Naive thymus-derived CD4-positive, alpha-beta T cell (primary cell): ENCODE measurements around the gene ZNF350. TPM values are rescaled to one million over a fixed set of nuclear protein-coding genes. Genes with fewer than 3 reads are reported as not detected.
"Not testable (repeated sequence)": the region's sequence is repeated elsewhere in the genome, so short reads cannot be mapped to it uniquely, and the experiment has no call there.

Experiments
- ATAC-seq: fragments of 150-1000 bp; cut with Tn5 transposase; 2 replicates; pipeline ENCODE4 v1.10.0; 2021; ENCODE audit warnings: mild to moderate bottlenecking, moderate library complexity
- CTCF ChIA-PET: fragments of 350-600 bp; sonication (Branson Sonifier 250); formaldehyde crosslinking; loops from one replicate; lab custom pipeline; 2021; ENCODE audit warnings: antibody characterized with exemption; lab: Charles Lee
- POLR2A ChIA-PET: fragments of 350-600 bp; sonication (Branson Sonifier 250); formaldehyde crosslinking; loops from one replicate; lab custom pipeline; 2021; ENCODE audit warnings: antibody characterized with exemption, inconsistent platforms; lab: Charles Lee
- DNase-seq, 9 donors: peaks; one replicate each; pipeline versions ENCODE4 v3.0.0 to v3.0.0-alpha.2; 2020 to 2022; ENCODE audit warnings: mixed read lengths in 1 of 9
- H3K27ac ChIP-seq: one replicate; pipeline ENCODE4 v1.7.0; 2013; ENCODE audit warnings: mild to moderate bottlenecking, low read depth, low read length, moderate library complexity
- H3K27me3 ChIP-seq, 2 donors: one replicate each; pipeline ENCODE4 v1.7.0; 2013; ENCODE audit warnings: low read length in 2 of 2, mild to moderate bottlenecking in 2 of 2, moderate library complexity in 2 of 2; ENCODE audit not compliant: control insufficient read depth in 2 of 2, insufficient read depth in 2 of 2
- H3K36me3 ChIP-seq, 3 experiments: 1 replicate in 2 of 3; 2 replicates in 1 of 3; pipeline ENCODE4 v1.7.0; 2013; ENCODE audit warnings: low read length in 3 of 3, mild to moderate bottlenecking in 3 of 3, moderate library complexity in 1 of 3; ENCODE audit not compliant: insufficient read depth in 3 of 3, control insufficient read depth in 2 of 3
- H3K4me1 ChIP-seq, 2 donors: one replicate each; pipeline ENCODE4 v1.7.0; 2013; ENCODE audit warnings: low read length in 2 of 2, mild to moderate bottlenecking in 2 of 2, moderate library complexity in 1 of 2; ENCODE audit not compliant: control insufficient read depth in 2 of 2, insufficient read depth in 2 of 2
- H3K4me3 ChIP-seq: 2 replicates; pipeline ENCODE4 v1.7.0; 2013; ENCODE audit warnings: mild to moderate bottlenecking, low read length
- H3K9me3 ChIP-seq, 3 experiments: 1 replicate in 2 of 3; 2 replicates in 1 of 3; pipeline ENCODE4 v1.7.0; 2013; ENCODE audit warnings: low read length in 3 of 3; ENCODE audit not compliant: control insufficient read depth in 2 of 3
- H3K27ac Mint-ChIP-seq, 9 donors: one replicate each; pipeline ENCODE4 v1.8.0; 2020 to 2022; ENCODE audit warnings: mixed read lengths in 9 of 9, mild to moderate bottlenecking in 8 of 9, moderate library complexity in 5 of 9, inconsistent platforms in 2 of 9
- H3K27me3 Mint-ChIP-seq, 5 donors: one replicate each; pipeline ENCODE4 v1.8.0; 2021 to 2022; ENCODE audit warnings: mixed read lengths in 5 of 5, mild to moderate bottlenecking in 1 of 5
- H3K36me3 Mint-ChIP-seq, 5 donors: one replicate each; pipeline ENCODE4 v1.8.0; 2020 to 2022; ENCODE audit warnings: mixed read lengths in 5 of 5, mild to moderate bottlenecking in 3 of 5, inconsistent platforms in 1 of 5
- H3K4me1 Mint-ChIP-seq, 7 donors: one replicate each; pipeline ENCODE4 v1.8.0; 2020 to 2022; ENCODE audit warnings: mixed read lengths in 7 of 7, mild to moderate bottlenecking in 3 of 7, inconsistent platforms in 1 of 7
- H3K4me3 Mint-ChIP-seq, 10 donors: one replicate each; pipeline ENCODE4 v1.8.0; 2020 to 2022; ENCODE audit warnings: mild to moderate bottlenecking in 10 of 10, mixed read lengths in 10 of 10, moderate library complexity in 6 of 10, inconsistent platforms in 2 of 10
- H3K9me3 Mint-ChIP-seq, 11 donors: one replicate each; pipeline ENCODE4 v1.8.0; 2020 to 2022; ENCODE audit warnings: mixed read lengths in 11 of 11, mild to moderate bottlenecking in 4 of 11, inconsistent platforms in 1 of 11, moderate library complexity in 1 of 11
- intact Hi-C, 2 donors: fragments of 100-400 bp; cut with micrococcal nuclease; formaldehyde crosslinking; loops; one replicate each; pipeline ENCODE4 v1.15.1; 2023
- polyA plus RNA-seq, 2 donors: library from polyadenylated mRNA; unstranded; fragments of 300-500 nt; fragmentation: Illumina TruSeq; gene quantifications; one replicate each; pipeline ENCODE4 v1.2.3, GENCODE V29; 2021
- total RNA-seq, 6 experiments: library from RNA in 5 of 6; stranded (reverse) in 5 of 6; gene quantifications; 1 replicate in 5 of 6; 2 replicates in 1 of 6; pipeline ENCODE4 v1.2.3 and lab custom pipeline; 2021 to 2026

Gene ZNF350
- total and polyA plus RNA-seq, 7 experiments from 2014 or later, result 18.1 to 43.7 (median 29.1) TPM

GRCh38 chr19:51977346-51977745, 9.3 kb downstream of the ZNF350 start:
- Mint-ChIP-seq H3K27me3 (no peaks in the 10 kb centered on the region), H3K9me3 (peaks cover 13 to 100% (median 83%) of the 10 kb centered on the region in 11 donors), H3K4me3 (no peak overlapping the region), H3K27ac (no peak overlapping the region), H3K36me3 (peaks cover 51 to 91% (median 88%) of the 10 kb centered on the region in 5 donors), H3K4me1 (peaks cover 0 to 5% (median 0%) of the 10 kb centered on the region in 7 donors)
- H3K27me3 ChIP-seq, result no peaks in the 10 kb centered on the region
- ChIA-PET CTCF (no interaction called here), POLR2A (no interaction called here)
- H3K27ac ChIP-seq, result no peak overlapping the region
- no peak for ATAC-seq
- DNase-seq, result no peak
- no peaks in the 10 kb centered on the region for H3K4me1 ChIP-seq
- no peak overlapping the region for H3K4me3 ChIP-seq
- peaks cover 29 to 98% (median 42%) of the 10 kb centered on the region in 3 experiments for H3K9me3 ChIP-seq
- peaks cover 19 to 72% (median 24%) of the 10 kb centered on the region in 3 experiments for H3K36me3 ChIP-seq
- intact Hi-C loops, result no loop called here

GRCh38 chr19:51976852-51977251, 9.8 kb downstream of the ZNF350 start:
- H3K9me3 ChIP-seq, result peaks cover 29 to 98% (median 41%) of the 10 kb centered on the region in 3 experiments
- Mint-ChIP-seq H3K4me1 (peaks cover 0 to 5% (median 0%) of the 10 kb centered on the region in 7 donors), H3K9me3 (peaks cover 14 to 100% (median 85%) of the 10 kb centered on the region in 11 donors), H3K36me3 (peaks cover 53 to 92% (median 90%) of the 10 kb centered on the region in 5 donors), H3K4me3 (no peak overlapping the region), H3K27ac (no peak overlapping the region), H3K27me3 (no peaks in the 10 kb centered on the region)
- no peaks in the 10 kb centered on the region for H3K4me1 ChIP-seq
- POLR2A ChIA-PET, result no interaction called here
- H3K27me3 ChIP-seq, result no peaks in the 10 kb centered on the region
- H3K27ac ChIP-seq, result no peak overlapping the region
- DNase-seq, result no peak
- intact Hi-C loops, result no loop called here
- H3K36me3 ChIP-seq, result peaks cover 20 to 77% (median 25%) of the 10 kb centered on the region in 3 experiments
- CTCF ChIA-PET, result no interaction called here
- no peak overlapping the region for H3K4me3 ChIP-seq
- ATAC-seq, result no peak

- H3K27me3 Mint-ChIP-seq, H3K4me1 Mint-ChIP-seq, POLR2A ChIA-PET, H3K4me1 ChIP-seq, H3K4me3 Mint-ChIP-seq, H3K27ac Mint-ChIP-seq, ATAC-seq, DNase-seq, intact Hi-C loops, H3K27ac ChIP-seq, CTCF ChIA-PET, H3K4me3 ChIP-seq, H3K27me3 ChIP-seq: not testable (repeated sequence)
- Mint-ChIP-seq H3K9me3 (peaks cover 13 to 100% (median 86%) of the 10 kb centered on the region in 11 donors), H3K36me3 (peaks cover 56 to 92% (median 90%) of the 10 kb centered on the region in 5 donors)
- Histone ChIP-seq H3K36me3 (peaks cover 31 to 78% (median 33%) of the 10 kb centered on the region in 3 experiments), H3K9me3 (peaks cover 36 to 98% (median 52%) of the 10 kb centered on the region in 3 experiments)
Measured at GRCh38 chr19:51975787-51976186, 10.9 kb downstream of the ZNF350 start.

GRCh38 chr19:51971624-51972023, 15.0 kb downstream of the ZNF350 start:
- H3K27ac Mint-ChIP-seq, result peak overlapping the region in 1 of 9 donors; percentile 44
- Histone ChIP-seq H3K27me3 (no peaks in the 10 kb centered on the region), H3K4me1 (no peaks in the 10 kb centered on the region), H3K27ac (no peak overlapping the region), H3K36me3 (peaks cover 59 to 87% (median 62%) of the 10 kb centered on the region in 3 experiments), H3K9me3 (peaks cover 36 to 97% (median 52%) of the 10 kb centered on the region in 3 experiments), H3K4me3 (peak overlapping the region; percentile 26)
- CTCF ChIA-PET, result interaction anchor here (0.6 kb wide), 2 partner anchors 20 to 1542 kb away, joined by 3 read pairs; no protein-coding TSS in a partner anchor
- H3K27me3 Mint-ChIP-seq, result no peaks in the 10 kb centered on the region
- no peak for ATAC-seq
- peaks cover 0 to 6% (median 0%) of the 10 kb centered on the region in 7 donors for H3K4me1 Mint-ChIP-seq
- H3K36me3 Mint-ChIP-seq, result peaks cover 44 to 87% (median 82%) of the 10 kb centered on the region in 5 donors
- POLR2A ChIA-PET, result no interaction called here
- DNase-seq, result peak in 4 of 9 donors; percentile 17 to 38 (median 22)
- intact Hi-C loops, result no loop called here
- H3K4me3 Mint-ChIP-seq, result peak overlapping the region in 3 of 10 donors; percentile 11 to 48 (median 27)
- H3K9me3 Mint-ChIP-seq, result peaks cover 15 to 93% (median 84%) of the 10 kb centered on the region in 11 donors

GRCh38 chr19:51970718-51971117, 15.9 kb downstream of the ZNF350 start:
- POLR2A ChIA-PET, result interaction anchor here (1.0 kb wide), 1 partner anchor 12 kb away, joined by 3 read pairs; no protein-coding TSS in a partner anchor
- peaks cover 68 to 95% (median 71%) of the 10 kb centered on the region in 3 experiments for H3K36me3 ChIP-seq
- Mint-ChIP-seq H3K9me3 (peaks cover 14 to 93% (median 81%) of the 10 kb centered on the region in 11 donors), H3K27me3 (no peaks in the 10 kb centered on the region), H3K4me3 (no peak overlapping the region), H3K4me1 (peaks cover 0 to 6% (median 0%) of the 10 kb centered on the region in 7 donors), H3K36me3 (peaks cover 42 to 89% (median 80%) of the 10 kb centered on the region in 5 donors), H3K27ac (no peak overlapping the region)
- intact Hi-C loops, result no loop called here
- DNase-seq, result no peak
- no peaks in the 10 kb centered on the region for H3K4me1 ChIP-seq
- no peak overlapping the region for H3K27ac ChIP-seq
- CTCF ChIA-PET, result no interaction called here
- no peak for ATAC-seq
- H3K27me3 ChIP-seq, result no peaks in the 10 kb centered on the region
- H3K4me3 ChIP-seq, result peak overlapping the region; percentile 26
- H3K9me3 ChIP-seq, result peaks cover 33 to 97% (median 52%) of the 10 kb centered on the region in 3 experiments

- DNase-seq, result no peak
- CTCF ChIA-PET, result no interaction called here
- Histone ChIP-seq H3K4me1 (no peaks in the 10 kb centered on the region), H3K27ac (no peak overlapping the region), H3K27me3 (no peaks in the 10 kb centered on the region), H3K36me3 (peaks cover 45 to 67% (median 46%) of the 10 kb centered on the region in 3 experiments), H3K9me3 (peaks cover 22 to 98% (median 34%) of the 10 kb centered on the region in 3 experiments), H3K4me3 (peak overlapping the region; percentile 9)
- POLR2A ChIA-PET, result no interaction called here
- H3K4me1 Mint-ChIP-seq, result peaks cover 0 to 6% (median 0%) of the 10 kb centered on the region in 7 donors
- no peak overlapping the region for H3K27ac Mint-ChIP-seq
- H3K9me3 Mint-ChIP-seq, result peaks cover 29 to 93% (median 82%) of the 10 kb centered on the region in 11 donors
- peak overlapping the region in 1 of 10 donors; percentile 9 for H3K4me3 Mint-ChIP-seq
- intact Hi-C loops, result no loop called here
- H3K36me3 Mint-ChIP-seq, result peaks cover 47 to 85% (median 80%) of the 10 kb centered on the region in 5 donors
- no peak for ATAC-seq
- no peaks in the 10 kb centered on the region for H3K27me3 Mint-ChIP-seq
Measured at GRCh38 chr19:51965583-51965982, 21.1 kb downstream of the ZNF350 start.
